DMS 273 (cell line): ENCODE data around the gene MAPKBP1.
"Not testable (repeated sequence)": the region's sequence is repeated elsewhere in the genome, so short reads cannot be mapped to it uniquely, and the experiment has no call there.

Experiments used
- DNase-seq: peaks from one replicate; lab custom pipeline; 2025; ENCODE audit not compliant: unreplicated experiment; lab: John Stamatoyannopoulos, UW

The MAPKBP1 gene

DNA sequence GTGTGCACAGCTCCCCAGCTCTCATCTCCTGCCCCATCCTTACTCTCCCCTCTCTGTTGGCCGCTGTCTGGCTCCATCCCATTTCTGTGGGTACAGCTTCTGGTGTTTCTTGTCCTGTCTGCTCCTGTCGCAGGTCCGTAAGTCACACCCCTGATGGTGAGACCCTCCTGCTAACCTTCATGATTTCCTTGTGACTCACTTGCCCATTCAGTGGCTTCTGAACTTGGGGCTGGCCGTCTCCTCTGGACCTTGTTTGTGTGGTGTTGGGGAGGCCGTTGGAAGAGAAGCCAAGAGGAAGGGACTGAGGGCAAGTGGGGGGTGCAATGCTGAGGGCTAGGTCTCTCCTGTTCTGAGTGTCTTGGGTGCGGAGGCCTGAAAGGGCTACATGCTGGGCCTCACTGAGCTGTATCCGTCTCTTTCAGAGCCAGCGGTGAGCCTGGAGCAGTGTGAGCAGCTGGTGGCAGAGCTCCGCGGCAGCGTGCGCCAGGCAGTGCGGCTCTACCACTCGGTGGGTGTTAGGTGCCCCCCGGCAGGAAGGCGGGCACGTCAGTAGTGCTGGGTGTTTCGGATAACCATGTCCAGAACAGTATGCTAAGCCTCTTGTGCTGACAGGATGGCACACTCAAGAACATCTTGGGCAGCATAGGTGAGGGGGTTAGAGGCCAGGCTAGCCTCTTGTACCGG is 49.9 kb downstream of the MAPKBP1 start:
- DNase-seq, result no peak

DNA sequence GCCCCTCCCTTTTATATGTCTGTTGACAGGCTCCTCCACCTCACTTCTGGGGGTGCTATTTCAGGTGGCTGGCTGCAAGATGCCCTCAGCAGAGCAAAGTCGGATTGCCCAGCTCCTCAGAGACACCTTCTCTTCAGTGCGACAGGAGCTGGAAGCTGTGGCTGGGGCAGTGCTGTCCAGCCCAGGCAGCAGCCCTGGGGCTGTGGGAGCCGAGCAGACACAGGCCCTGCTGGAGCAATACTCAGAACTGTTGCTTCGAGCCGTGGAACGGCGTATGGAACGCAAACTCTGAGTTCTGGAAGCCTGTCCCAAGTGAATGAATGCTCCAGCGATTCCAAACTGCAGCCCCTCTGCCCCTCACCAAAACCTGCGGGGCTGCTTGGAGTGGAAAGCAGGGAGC is 50.9 kb downstream of the MAPKBP1 start:
- DNase-seq, result no peak

DNA sequence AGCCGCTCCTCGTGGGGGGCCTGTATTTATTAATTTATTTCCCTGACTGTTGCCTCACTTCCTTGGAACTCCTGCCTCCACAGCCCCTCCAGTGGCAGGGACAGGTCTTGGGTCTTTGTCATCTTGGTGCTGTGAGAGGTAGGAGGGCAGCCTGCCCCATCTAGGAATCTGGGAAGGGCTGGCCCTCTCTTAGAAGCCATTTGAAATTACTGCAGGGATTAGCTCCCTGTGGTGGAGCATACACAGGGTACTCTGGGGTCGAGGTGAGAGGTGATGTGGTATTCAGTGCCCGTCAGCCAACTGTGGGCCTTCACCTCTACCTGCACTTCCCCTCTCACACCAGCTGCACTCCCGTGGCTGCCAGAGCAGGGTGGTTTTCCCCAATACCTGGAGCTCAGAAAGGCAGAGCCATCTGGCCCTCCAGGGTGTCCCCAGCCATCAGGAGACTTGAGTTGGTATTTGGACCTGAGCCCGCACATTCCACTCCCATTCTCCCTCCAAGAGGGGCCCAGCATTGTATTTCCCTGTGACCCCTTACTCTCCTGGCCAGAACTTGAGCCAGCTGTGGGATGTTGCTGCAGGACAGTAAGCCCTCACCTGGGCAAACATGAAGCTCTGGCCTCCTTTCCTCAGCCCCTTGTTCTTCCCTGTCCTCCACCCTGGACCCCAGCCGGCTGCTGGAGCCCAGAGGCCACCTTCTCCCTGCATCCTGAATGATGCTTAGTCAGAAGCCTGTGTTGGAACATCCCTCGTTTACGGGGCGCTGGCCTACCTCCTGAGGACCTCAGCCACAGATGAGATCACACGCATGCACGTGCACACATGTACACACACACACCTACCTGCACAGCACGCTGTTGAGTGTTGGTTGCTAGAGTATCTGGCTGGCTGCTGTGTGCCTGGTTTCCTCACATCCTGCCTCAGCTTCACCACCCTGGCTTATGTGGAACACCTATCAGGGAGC is 51.6 kb downstream of the MAPKBP1 start:
- peak; percentile 25 for DNase-seq

DNA sequence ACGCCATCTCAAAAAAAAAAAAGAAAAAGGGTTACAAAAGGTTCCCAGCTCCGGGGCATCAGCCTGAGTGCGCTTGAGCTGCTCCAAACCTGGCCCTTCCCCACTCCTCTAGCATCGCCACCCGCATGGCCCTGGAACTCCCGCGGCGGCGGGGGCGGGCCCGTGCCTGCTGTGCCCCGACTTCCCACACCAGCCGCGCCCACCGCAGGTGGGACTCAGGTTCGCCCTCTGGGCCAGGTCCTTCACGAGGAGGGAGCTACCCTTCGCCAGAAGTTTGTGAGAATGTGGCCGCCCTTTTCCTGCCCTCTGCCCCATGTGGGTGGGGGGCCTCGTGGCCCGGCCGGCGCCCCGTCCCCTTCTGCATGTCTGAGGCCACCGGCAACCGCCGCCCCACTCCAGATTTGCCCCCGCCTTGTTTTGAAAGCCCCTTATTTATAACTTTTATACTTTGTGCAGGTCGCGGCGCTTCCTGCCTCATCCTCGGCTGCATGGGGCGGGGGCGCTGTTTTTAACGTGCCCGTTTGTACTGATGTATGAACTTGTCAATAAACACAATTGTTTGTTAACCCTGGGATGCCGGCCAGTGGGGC is 53.1 kb downstream of the MAPKBP1 start:
- peak; percentile 52 for DNase-seq

DNA sequence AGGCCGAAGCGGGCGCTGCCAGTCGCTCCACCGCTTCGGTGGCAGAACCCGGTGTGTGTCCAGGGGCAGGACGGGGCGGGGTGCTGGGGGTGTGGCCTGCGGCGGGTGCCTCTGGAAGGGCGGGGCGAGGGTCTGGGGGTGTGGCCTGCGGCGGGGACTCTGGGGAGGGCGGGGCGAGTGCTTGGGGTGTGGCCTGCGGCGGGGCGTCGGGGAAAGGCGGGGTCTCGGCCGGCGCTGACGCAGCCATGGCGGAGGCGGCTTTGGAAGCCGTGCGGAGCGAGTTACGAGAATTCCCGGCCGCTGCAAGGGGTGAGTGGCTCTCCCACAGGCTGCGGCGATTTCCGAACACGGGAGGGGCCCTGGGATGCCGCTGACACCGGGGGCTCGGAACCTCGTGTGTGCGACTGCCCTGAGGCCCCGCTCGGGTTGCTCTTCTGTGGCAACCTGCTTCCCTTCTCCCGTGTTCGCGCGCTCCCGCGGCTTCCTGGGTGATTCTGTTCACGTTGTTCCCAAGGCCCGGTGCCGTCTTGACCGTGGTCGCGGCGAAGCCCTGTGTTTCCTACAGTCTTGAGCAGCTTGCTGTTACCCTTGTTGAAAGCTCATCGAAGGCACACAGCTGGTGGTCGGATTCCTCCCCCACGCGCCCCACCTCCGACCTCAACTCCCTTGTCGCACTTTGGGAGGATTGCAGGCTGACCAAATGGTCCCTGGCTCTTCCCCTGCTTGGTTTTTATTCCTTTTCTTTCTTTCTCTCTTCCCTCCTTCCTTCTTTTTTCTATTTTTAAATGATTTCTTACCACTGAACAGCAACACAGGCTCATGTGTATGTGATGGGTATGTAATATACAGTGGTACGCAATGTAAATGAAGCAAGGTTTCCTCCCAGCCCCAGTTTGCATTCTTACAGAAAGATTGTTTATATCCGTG is 53.9 kb downstream of the MAPKBP1 start, which contains the start of gene JMJD7:
JMJD7 (plus strand) TSS at position 213 of the 927 bp plus-strand sequence; CDS start at position 246, 33 bp downstream.
- peak; percentile 91 for DNase-seq

DNA sequence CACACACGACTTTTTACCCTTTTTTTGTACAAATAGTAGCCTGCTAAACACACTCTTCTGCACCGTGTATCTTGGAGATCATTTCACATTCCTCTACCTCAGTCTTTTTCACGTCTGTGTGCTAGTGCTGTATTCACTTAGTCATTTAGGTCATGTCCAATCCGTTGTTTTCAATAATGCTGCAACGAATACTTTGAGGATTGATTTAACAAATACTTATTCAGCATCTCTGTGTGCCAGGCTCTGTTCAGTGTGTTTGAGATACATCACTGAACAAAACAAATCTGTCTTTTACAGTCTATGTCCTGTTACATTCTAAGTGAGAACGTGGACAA is 54.5 kb downstream of the MAPKBP1 start:
- DNase-seq, result no peak

DNA sequence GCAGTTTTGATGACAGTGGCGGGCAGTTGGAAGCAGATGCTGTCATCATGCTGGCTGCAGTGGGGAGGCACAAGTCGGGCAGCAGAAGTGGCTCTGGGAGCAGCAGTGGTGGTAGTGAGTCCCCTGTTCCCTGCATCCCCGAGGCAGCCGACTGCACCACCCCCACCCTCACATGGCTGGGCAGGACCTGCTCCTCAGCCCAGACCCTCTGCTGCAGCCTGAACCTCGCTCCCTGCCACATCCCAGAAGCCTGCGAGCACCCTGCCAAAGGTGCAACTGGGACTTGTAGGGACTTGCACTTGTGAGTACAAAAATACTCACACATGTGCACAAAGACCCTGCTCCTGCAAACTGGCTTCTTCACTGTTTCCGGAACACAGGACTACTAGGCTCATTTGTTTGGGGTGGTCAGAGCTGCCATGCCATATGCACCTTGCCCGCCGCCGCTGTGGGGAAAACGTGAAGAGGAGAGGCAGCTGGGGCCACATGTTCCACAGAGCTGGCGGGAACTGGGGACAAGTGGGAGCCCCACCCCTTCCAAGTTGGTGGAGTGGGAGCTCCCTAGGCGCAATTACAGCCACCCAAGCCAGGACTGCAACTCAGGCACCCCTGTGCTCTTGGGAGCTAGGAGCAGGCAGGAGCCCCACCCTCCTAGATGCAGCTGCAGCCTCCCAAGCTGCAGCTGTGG is 55.8 kb downstream of the MAPKBP1 start:
- no peak for DNase-seq

DNA sequence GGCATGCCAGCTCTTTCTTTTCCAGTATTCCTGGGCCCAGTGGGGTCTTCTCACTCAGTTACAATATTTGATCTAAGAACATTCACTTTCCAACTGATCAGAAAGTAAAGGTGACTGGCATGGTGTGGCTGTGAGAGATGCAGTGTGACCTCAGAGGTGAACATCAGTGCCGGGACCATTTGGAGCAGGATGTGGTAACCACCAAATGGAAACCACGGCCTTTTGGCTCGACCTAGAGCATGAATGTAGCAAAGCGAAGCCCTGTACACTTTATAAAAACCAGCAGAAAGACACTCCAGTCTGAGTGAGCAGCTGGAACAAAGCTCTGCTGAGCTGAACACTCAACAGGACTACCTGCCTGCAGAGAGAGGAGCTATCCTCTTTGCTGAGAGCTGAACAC is 57.0 kb downstream of the MAPKBP1 start:
- DNase-seq, result not testable (repeated sequence)

DNA sequence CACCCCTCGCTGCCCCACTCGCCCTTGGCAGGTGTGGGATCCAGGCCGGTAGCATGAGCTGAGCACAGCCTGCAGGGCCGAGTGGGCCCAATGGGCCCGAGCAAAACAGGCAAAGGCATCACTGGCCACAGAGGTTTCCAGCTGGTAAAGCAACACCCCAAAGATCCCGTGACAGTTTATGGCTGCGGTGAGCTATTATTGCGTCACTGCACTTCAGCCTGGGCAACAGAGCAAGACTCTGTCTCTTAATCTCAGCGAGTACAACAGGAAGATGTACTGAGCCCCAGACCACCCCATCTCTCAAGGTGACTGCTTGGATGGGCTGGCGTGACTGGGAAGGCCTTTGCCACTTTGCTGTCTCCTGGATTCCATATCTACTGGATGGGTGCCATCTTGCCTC is 57.9 kb downstream of the MAPKBP1 start:
- DNase-seq, result no peak

DNA sequence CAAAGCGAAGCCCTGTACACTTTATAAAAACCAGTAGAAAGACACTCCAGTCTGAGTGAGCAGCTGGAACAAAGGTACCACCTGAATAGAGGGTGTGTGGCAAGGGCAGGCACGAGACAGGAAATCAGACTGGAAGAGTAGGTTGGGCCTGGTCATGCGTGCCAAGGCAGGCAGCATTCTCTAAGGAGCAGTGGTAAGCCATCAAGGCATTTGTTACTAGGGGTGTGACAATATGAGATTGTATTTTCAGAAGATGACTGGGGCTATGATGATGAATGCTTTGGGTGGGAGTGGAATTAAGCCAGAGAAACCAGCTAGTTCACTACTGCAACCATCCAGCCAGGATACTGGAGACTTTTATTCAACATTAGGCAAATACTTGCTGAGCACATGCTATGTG is 58.6 kb downstream of the MAPKBP1 start:
- DNase-seq, result no peak

DNA sequence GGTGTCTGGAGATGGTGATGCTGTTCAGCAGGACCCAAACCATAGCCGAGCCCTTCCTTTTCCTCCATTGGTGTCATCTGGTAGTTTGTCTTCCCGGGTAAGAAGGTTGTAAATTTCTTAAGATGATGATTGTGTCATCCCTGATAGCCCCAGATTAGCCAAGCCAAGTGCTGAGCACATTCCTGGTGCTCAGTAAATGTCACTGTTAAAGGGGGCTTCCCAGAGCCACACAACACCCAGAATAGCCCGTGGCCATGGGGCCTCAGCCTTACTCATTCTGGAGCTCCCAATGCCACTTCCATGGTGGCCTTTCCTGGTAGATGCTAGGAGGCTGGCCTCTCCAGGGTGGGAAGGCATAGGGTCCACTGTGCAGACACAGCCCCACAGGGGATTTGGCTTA is 59.8 kb downstream of the MAPKBP1 start:
- DNase-seq, result no peak

DNA sequence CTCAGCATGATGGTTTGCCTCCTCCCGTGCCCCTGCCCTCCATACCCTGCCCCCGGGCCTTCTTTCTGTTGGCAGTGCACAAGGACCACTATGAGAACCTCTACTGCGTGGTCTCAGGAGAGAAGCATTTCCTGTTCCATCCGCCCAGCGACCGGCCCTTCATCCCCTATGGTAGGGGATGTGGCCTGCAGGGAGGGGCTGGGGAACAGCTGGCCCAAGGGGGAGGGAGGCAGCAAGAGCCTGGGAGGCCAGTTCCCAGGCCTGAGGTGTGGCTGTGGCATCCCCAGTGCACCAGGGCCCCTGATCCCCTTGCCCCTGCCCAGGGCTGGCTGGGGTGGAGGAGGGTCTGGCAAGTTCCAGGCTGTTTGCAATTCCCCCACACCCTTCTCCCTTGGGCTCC is 61.8 kb downstream of the MAPKBP1 start:
- no peak for DNase-seq

DNA sequence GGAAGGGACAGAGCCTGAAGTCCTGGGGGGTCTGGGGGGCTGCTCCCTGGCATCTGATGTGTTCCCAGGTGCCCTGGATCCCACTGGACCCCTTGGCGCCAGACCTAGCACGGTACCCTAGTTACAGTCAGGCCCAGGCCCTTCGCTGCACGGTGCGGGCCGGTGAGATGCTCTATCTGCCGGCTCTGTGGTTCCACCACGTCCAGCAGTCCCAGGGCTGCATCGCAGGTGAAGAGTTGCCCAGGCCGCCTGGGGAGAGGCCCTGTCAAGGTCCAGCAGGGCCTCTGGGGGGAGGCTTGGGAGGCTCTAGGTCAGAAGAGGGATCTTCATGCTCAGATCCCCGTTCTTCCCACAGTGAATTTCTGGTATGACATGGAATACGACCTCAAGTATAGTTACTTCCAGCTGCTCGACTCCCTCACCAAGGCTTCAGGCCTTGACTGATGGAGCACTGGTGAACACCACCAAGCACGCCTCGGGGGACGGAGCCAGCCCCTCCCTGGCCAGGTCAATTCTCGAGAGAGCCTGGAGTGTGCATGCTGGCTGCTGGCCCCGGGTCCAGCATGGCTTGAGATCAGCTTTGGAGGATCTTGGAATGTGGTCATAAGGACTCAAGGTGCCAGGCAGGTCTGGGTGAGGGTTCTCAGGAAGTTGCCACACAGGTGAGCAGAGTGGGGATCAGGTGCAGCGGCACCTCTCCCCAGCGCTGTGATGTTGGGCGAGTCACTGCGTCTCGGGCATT is 62.6 kb downstream of the MAPKBP1 start:
- DNase-seq, result no peak

DNA sequence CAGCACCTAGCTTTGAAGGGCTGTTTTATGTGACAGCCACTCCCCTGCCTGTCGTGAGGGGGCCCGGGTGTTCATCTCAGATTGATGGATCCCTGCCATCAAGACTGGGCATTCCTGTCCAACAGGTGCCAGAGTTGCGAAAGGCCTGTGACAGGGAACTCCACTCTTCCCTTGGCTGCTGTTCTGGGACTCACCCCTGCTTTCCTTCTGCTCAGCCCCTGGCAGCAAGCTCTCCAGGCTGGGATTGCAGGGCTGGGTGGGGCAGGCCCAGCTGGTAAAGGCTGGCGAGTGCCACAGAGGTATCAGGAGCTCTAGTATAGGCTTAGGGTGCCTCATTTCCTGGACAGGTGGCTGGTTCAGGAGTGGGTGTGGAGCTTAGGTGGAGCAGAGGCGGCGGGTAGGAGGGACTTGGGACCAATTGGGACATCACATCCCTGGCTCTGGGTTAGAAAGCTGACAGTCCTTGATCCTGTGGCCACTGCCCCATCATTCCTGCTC is 64.2 kb downstream of the MAPKBP1 start, which contains the start of gene PLA2G4B:
PLA2G4B (plus strand) TSS at position 448 of the 498 bp plus-strand sequence. CDS start 67 bp downstream, outside the sequence.
- DNase-seq, result peak; percentile 74

DNA sequence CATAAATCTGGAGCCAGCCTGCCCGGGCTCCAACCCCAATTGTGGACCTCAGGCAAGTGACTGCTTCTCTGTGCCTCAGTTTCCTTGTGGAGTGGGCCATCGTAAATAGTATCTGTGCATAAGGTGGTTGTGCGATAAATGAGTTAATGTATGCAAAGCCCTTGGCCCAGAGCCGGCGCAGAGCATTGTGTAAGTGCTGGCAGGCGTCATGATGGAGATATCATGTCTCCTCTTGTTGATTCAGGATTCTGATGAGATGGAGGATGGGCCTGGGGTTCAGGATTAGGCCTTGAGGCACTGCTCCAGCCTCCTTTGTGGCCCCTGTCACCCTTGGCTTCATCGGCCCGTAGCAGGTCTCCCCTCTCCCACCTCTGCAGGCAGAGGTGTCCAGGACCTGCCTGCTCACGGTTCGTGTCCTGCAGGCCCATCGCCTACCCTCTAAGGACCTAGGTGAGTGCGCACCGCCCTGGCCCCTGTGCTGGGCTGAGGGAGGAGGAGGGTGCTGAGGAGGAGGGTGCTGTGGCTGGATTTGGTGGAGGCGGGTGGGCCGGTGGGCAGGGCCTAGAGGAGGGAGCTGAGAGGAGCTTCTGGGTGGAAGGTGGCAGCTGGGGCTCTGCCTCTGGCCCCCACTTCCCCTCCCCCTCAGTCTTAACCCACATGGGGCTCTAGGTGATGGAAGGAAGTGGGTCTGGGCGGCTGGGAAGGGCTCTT is 65.7 kb downstream of the MAPKBP1 start:
- DNase-seq, result peak; percentile 52

DNA sequence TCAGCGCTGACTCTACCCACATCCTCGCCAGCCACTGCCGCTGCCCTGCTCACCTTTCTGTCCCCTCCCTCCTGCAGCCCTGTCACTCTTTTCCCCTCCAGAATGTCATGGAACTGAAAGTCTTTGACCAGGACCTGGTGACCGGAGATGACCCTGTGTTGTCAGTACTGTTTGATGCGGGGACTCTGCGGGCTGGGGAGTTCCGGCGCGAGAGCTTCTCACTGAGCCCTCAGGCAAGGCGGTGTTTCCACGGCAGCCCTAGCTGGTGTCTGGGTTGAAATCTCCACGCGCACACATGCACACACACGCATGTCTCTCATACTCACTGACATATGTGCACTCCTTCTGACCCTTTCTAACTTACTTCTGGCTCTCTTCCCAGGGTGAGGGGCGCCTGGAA is 66.4 kb downstream of the MAPKBP1 start:
- no peak for DNase-seq

DNA sequence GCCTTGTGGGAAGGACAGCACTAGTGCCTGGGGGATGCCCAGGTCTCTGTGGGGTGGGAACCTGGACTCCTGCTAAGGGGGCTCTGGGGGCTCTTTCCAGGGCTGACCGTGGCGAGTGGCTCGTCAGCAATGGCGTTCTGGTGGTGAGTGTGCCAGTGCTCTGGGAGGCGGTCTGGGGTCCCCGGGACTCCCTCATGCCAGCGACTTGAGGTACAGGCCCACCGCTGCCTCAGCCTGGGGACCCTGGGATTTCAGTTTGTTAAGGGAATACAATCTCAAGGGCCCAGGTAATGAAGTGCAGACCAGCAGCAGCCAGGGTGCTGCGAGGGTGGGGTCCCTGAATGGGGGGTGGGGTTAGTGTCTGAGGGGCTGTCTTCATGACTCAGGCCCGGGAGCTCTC is 66.8 kb downstream of the MAPKBP1 start:
- no peak for DNase-seq

DNA sequence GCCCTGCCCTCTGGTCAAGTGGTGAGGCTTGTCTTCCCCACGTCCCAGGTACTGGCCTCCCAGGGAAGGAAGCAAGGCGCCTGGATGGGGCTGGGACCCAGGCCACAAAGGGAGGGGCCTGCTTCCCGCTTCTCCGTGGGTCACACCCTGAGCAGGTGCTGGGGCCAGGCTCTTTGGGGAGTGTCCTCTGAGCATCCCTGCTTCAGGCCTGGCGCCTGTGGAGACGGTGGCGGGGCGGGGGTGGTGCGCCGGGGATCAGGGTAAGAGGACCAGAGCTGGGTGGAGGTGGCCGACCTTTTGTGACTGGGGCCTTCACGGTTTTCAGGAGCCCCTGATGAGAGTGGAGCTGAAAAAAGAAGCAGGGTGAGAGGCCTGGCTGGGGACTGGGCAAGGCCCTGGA is 67.9 kb downstream of the MAPKBP1 start:
- DNase-seq, result no peak

DNA sequence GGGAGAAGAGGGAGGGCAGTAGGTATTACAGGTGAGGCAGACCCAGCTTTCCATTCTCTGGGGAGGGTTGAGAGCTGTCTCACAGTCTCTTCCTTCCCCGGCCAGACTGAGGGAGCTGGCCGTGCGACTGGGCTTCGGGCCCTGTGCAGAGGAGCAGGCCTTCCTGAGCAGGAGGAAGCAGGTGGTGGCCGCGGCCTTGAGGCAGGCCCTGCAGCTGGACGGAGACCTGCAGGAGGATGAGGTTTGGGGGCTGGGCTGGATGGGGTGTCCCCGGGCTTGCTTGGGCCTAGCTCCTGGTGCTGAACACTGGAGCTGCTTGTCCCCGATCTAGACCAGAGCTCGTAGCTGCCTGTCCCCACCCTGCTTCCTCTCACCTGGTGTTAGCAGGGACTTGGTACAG is 69.3 kb downstream of the MAPKBP1 start:
- DNase-seq, result no peak
